Osteoblast (primary cell): ENCODE results near the gene SMAP1. TPM values are rescaled to one million over a fixed set of nuclear protein-coding genes. Genes with fewer than 3 reads are reported as not detected.
A peak's percentile ranks its signal among the peaks of the same experiment; 100 is the strongest.

Experiments used
- DNase-seq: peaks from one replicate; pipeline ENCODE4 v3.0.0; 2011; ENCODE audit warnings: low spot score, mixed read lengths; ENCODE audit not compliant: insufficient read length; ENCODE audit errors: missing footprints
- H2AFZ ChIP-seq: 2 replicates; pipeline ENCODE4 v1.6.0; 2011; ENCODE audit warnings: mild to moderate bottlenecking, low read length
- H3K27ac ChIP-seq: 2 replicates; pipeline ENCODE4 v1.5.1; 2011; ENCODE audit warnings: mild to moderate bottlenecking, low read depth, low read length, moderate library complexity
- H3K27me3 ChIP-seq: 2 replicates; pipeline ENCODE4 v1.6.0; 2012; ENCODE audit warnings: mild to moderate bottlenecking, control low read depth, inconsistent platforms, low read length, moderate library complexity; ENCODE audit not compliant: insufficient read depth
- H3K36me3 ChIP-seq: 2 replicates; pipeline ENCODE4 v1.5.1; 2011; ENCODE audit warnings: mild to moderate bottlenecking, low read length, control low read depth, moderate library complexity; ENCODE audit not compliant: insufficient read depth
- H3K4me1 ChIP-seq: 2 replicates; pipeline ENCODE4 v1.5.1; 2011; ENCODE audit warnings: mild to moderate bottlenecking, low read length, control low read depth, moderate library complexity; ENCODE audit not compliant: insufficient read depth
- H3K4me2 ChIP-seq: 2 replicates; pipeline ENCODE4 v1.6.0; 2011; ENCODE audit warnings: mild to moderate bottlenecking, low read length; ENCODE audit not compliant: insufficient read depth
- H3K4me3 ChIP-seq: fragments of 200-600 bp; sonication (generic); 3 replicates; pipeline ENCODE4 v1.5.1; 2012; ENCODE audit warnings: mild to moderate bottlenecking, low read length, inconsistent platforms; ENCODE audit not compliant: insufficient read depth
- H3K79me2 ChIP-seq: 2 replicates; pipeline ENCODE4 v1.6.0; 2012; ENCODE audit warnings: mild to moderate bottlenecking, low read length, control low read depth, inconsistent platforms; ENCODE audit not compliant: insufficient read depth
- H3K9me3 ChIP-seq: 2 replicates; pipeline ENCODE4 v1.5.1; 2011; ENCODE audit warnings: low read depth, low read length, control low read depth
- H4K20me1 ChIP-seq: 2 replicates; pipeline ENCODE4 v1.6.0; 2012; ENCODE audit warnings: mild to moderate bottlenecking, low read length, control low read depth; ENCODE audit not compliant: insufficient read depth
- CTCF ChIP-seq: IDR thresholded peaks from 2 replicates; pipeline ENCODE4 v1.5.1; 2011; ENCODE audit warnings: mild to moderate bottlenecking, low read depth, low read length, moderate library complexity; ENCODE audit errors: extremely low read depth
- total RNA-seq: library from RNA; depleted of rRNA; stranded (reverse); fragments of >200 nt; gene quantifications from 2 replicates; pipeline ENCODE4 v1.2.3, GENCODE V29; 2012

The SMAP1 gene
- total RNA-seq, 1 donor: 33.7 TPM

GRCh38 chr6:70821751-70822150 lies 154.1 kb downstream of the SMAP1 start:
- H3K4me1 ChIP-seq: no peaks in the 10 kb centered on the region
- no peaks in the 10 kb centered on the region for H3K9me3 ChIP-seq
- H3K36me3 ChIP-seq: no peaks in the 10 kb centered on the region
- H4K20me1 ChIP-seq: no peaks in the 10 kb centered on the region
- no peak for DNase-seq
- H3K4me3 ChIP-seq: no peak overlapping the region
- no peak overlapping the region for H2AFZ ChIP-seq
- no peak for TF ChIP-seq CTCF
- H3K79me2 ChIP-seq: no peaks in the 10 kb centered on the region
- H3K27me3 ChIP-seq: no peaks in the 10 kb centered on the region
- no peak overlapping the region for H3K27ac ChIP-seq
- no peak overlapping the region for H3K4me2 ChIP-seq

- Histone ChIP-seq H3K4me1 (no peaks in the 10 kb centered on the region), H3K27me3 (no peaks in the 10 kb centered on the region), H3K79me2 (no peaks in the 10 kb centered on the region), H3K9me3 (no peaks in the 10 kb centered on the region), H3K27ac (no peak overlapping the region), H3K4me3 (no peak overlapping the region), H4K20me1 (no peaks in the 10 kb centered on the region), H2AFZ (no peak overlapping the region), H3K4me2 (no peak overlapping the region), H3K36me3 (no peaks in the 10 kb centered on the region)
- TF ChIP-seq CTCF: no peak
- DNase-seq: no peak
Measured at GRCh38 chr6:70823651-70824050, 156.0 kb downstream of the SMAP1 start.

- DNase-seq: no peak
- H3K4me2 ChIP-seq: no peak overlapping the region
- no peak overlapping the region for H3K27ac ChIP-seq
- H3K27me3 ChIP-seq: no peaks in the 10 kb centered on the region
- peaks cover 5% of the 10 kb centered on the region for H3K4me1 ChIP-seq
- no peaks in the 10 kb centered on the region for H3K9me3 ChIP-seq
- H3K79me2 ChIP-seq: no peaks in the 10 kb centered on the region
- H3K36me3 ChIP-seq: no peaks in the 10 kb centered on the region
- no peak for TF ChIP-seq CTCF
- H4K20me1 ChIP-seq: peaks cover 2% of the 10 kb centered on the region
- H3K4me3 ChIP-seq: no peak overlapping the region
- no peak overlapping the region for H2AFZ ChIP-seq
Measured at GRCh38 chr6:70831427-70831826, 163.7 kb downstream of the SMAP1 start.

GRCh38 chr6:70834520-70834919 lies 166.8 kb downstream of the SMAP1 start:
- H3K27me3 ChIP-seq: no peaks in the 10 kb centered on the region
- no peak for DNase-seq
- peak overlapping the region; percentile 62 for H3K4me2 ChIP-seq
- no peak for TF ChIP-seq CTCF
- H3K79me2 ChIP-seq: no peaks in the 10 kb centered on the region
- no peak overlapping the region for H3K4me3 ChIP-seq
- H3K27ac ChIP-seq: no peak overlapping the region
- H3K9me3 ChIP-seq: no peaks in the 10 kb centered on the region
- H3K36me3 ChIP-seq: no peaks in the 10 kb centered on the region
- H4K20me1 ChIP-seq: peaks cover 2% of the 10 kb centered on the region
- no peak overlapping the region for H2AFZ ChIP-seq
- peaks cover 5% of the 10 kb centered on the region for H3K4me1 ChIP-seq
